C1 segment of cervical spinal cord (tissue), 14 donors: ENCODE results near the gene MUC12.
"Not testable (repeated sequence)": the region's sequence is repeated elsewhere in the genome, so short reads cannot be mapped to it uniquely, and the experiment has no call there.

Experiments used
- DNase-seq, 14 donors: peaks; one replicate each; lab custom pipeline; 2025; lab: John Stamatoyannopoulos, UW

The MUC12 gene

DNA sequence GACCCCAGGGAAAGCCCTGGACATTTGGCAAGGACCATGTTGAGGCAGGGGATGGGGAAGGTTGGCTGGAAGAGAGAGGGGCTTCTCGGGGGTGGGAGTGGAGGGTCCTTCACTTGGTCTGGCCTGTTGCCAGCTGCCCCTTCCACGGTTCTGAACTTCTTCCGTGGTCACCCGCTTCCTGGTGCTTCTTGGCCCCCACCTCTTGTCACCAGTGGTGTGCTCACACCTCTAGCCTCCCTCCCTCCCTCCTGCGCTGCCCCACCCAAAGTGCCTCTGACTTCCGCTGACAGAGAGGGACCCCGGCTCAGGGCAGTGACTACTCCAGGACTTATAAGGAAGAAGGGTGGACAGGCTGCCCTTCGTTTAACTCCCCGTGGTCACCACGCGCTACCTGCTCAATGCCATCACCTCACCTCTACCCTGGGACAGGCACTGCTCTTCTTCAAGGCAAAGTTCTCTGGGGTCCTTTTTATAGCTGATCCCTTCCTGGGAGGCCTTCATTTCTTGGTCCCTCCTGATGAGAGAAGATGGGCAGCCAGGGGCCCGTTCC is at the start of gene MUC12:
MUC12 (plus strand) TSS at position 500 of the 550 bp plus-strand sequence. CDS start 58 bp downstream, outside the sequence.
- no peak for DNase-seq

- DNase-seq: not testable (repeated sequence)
These were observed 49.5 kb upstream of the MUC12 start for GRCh38 chr7:100919779-100920437.

GRCh38 chr7:100921039-100921438 is 48.3 kb upstream of the MUC12 start:
- no peak for DNase-seq

- not testable (repeated sequence) for DNase-seq
These were observed 45.7 kb upstream of the MUC12 start for GRCh38 chr7:100923616-100924015.

DNA sequence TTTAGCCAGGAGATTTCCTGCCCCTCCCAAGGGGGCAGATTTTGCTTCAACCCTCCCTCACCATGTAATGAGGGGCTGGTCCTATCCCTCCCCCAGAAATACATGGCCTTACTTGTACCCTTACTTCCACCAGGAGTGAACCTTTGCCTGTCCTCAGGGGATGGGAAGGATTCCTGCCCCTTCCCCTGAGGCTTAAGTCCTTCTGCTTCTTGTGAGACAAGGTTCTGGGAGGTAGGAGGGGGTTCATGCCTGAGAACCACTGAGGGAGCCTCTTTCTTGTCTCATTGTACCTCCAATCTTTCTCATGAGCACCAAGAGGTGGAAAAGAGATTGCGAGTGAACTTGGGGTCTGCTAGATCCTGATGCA is 39.6 kb upstream of the MUC12 start:
- no peak for DNase-seq

GRCh38 chr7:100933734-100934133 is 35.6 kb upstream of the MUC12 start:
- no peak for DNase-seq

DNA sequence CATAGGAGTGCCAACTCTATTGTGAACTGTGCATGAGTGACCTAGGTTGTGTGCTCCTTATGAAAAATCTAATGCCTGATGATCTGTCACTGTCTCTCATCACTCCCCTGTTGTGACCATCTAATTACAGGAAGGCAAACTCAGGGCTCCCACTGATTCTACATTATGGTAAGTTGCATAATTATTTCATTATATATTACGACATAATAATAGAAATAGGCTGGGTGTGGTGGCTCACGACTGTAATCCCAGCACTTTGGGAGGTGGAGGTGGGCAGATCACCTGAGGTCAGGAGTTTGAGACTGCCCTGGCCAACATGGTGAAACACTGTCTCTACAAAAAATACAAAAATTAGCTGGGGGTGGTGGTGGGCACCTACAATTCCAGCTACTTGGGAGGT is 34.0 kb upstream of the MUC12 start:
- DNase-seq: not testable (repeated sequence)

GRCh38 chr7:100936167-100936566 is 33.2 kb upstream of the MUC12 start:
- DNase-seq: not testable (repeated sequence)

DNA sequence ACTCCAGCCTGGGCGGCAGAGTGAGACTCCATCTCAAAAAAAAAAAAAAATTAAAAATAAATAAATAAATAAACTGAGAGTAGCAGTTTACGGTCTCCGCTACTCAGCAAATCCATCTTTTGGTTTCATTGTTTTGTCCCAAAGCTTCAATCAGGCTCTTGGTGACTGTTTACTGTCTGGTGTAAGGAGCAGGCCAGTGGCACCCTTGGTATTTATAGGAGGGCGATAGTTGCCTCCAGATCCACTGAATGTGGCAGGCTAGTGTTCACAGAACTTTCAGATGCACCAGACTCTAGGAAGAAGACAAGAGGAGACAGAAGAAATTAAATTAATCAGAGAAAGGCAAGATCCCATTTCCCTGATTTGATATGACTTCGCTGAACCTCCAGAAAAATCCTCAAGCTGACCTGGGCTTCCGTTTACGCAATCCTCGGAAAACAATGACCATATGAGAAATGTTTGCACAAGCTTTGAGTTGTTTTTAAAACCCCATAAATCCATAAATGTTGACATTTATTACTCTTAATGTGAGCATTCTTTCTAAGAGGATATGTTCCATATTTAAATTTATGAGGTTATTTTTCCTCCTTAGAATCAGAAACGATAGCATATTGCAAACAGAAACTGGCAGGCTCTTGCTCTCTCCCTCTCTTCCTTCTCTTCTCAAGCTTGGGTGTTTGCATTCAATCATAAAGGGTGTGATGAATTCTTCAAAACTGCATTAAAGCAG is 27.2 kb upstream of the MUC12 start:
- no peak for DNase-seq

GRCh38 chr7:100943693-100944092 is 25.7 kb upstream of the MUC12 start:
- no peak for DNase-seq

- no peak for DNase-seq
These were observed 25.2 kb upstream of the MUC12 start for GRCh38 chr7:100944138-100944537.

- DNase-seq: no peak
These were observed 23.3 kb upstream of the MUC12 start for GRCh38 chr7:100946111-100946510.

GRCh38 chr7:100946766-100947365 is 22.5 kb upstream of the MUC12 start:
- DNase-seq: no peak

DNA sequence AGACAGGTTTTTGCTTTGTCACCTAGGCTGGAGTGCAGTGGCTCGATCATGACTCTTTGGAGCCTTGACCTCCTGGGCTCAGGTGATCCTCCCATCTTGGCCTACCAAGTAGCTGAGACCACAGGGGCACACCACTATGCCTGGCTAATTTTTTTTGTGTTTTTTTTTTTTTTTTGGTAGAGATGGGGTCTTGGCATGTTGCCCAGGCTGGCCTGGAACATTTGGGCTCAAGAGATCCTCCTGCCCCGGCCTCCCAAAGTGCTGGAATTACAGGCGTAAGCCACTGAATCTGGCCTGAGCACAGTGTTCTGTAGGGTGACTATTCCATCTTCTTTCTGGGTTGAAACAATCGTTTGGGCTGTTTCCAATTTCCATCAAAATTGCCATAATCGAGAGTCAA is 21.6 kb upstream of the MUC12 start:
- DNase-seq: no peak

DNA sequence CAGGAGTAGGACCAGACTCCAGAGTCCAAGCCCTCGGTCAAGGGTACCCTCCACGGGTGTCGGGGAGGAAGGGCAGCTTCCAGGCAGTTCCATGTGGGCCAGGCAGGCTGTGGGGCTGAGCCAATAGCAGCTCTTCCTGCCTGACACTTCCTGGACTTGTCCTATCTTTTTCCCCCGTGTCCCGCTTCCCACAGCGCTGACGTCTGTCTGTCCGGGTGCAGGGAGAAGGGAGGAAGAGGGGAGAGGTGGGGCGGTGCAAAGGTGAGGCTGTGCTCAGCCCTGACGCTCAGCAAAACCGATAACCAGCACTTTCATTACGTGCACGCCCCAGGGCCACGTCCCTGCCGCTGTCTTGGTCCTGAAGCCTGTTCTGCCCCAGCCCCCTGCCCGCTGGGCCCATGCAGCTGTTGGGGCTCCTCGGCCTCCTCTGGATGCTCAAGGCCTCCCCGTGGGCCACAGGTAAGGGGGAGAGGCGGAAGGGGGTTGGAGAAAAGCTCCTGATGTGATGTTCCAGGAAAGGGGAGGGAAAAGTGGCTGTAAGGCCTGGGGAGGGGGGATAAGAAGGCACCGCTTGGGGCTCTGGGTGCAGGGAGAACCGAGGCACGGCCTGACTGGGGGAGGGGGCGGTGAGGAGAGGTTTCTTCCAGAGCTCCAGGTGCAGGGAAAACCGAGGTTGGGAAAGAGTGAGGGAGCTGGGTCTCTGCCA is 20.0 kb upstream of the MUC12 start, which contains the start of gene MUC3A:
MUC3A (plus strand) TSS at position 308 of the 706 bp plus-strand sequence; CDS start at position 399, 91 bp downstream.
- DNase-seq: no peak

GRCh38 chr7:100949933-100950443 is 19.4 kb upstream of the MUC12 start:
- no peak for DNase-seq

DNA sequence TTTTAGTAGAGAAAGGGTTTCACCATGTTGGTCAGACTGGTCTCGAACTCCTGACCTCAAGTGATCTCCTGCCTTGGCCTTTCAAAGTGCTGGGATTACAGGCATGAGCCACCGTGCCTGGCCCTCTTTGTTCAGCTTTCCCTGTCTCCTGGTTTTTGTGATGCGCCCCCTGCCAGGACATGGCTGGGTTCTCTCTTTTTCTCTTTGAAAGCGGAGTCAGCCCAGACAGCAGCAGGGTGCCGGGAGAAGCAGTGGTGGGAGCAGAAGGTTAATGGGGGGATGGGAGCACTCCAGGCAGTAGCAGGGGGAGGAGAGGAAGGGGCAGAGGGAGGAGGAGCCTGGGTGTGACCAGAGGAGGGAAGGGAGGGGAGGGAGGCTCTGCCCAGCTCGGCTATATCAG is 18.2 kb upstream of the MUC12 start:
- no peak for DNase-seq

DNA sequence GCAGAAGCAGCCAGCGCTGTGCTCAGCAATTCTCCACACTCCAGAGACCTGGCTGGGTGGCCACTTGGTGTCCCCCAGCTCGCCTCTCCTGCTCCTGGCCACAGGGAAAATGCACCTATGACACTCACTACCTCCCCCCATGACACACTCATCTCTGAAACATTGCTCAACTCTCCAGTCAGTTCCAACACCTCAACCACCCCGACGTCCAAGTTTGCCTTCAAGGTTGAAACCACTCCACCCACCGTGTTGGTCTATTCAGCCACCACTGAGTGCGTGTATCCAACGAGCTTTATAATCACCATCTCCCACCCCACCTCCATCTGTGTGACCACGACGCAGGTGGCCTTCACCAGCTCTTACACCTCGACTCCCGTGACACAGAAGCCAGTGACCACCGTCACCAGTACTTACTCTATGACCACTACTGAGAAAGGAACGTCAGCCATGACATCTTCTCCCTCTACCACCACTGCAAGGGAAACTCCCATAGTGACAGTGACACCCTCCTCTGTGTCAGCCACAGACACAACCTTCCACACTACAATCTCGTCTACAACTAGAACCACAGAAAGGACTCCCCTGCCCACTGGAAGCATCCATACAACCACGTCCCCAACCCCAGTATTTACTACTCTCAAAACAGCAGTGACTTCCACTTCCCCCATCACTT is 17.3 kb upstream of the MUC12 start:
- no peak for DNase-seq

- DNase-seq: no peak
These were observed 16.7 kb upstream of the MUC12 start for GRCh38 chr7:100952641-100953040.

DNA sequence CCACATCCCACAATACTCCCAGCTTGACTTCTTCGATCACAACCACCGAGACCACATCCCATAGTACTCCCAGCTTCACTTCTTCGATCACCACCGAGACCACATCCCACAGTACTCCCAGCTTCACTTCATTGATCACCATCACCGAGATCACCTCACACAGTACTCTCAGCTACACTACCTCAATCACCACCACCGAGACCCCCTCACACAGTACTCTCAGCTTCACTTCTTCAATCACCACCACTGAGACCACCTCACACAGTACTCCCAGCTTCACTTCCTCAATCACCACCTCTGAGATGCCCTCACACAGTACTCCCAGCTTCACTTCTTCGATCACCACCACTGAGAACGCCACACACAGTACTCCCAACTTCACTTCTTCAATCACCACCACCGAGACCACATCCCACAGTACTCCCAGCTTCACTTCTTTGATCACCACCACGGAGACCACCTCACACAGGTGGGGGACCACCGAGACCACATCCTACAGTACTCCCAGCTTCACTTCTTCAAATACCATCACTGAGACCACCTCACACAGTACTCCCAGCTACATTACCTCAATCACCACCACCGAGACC is 11.4 kb upstream of the MUC12 start:
- DNase-seq: no peak

- DNase-seq: no peak
These were observed 9.5 kb upstream of the MUC12 start for GRCh38 chr7:100959894-100960293.
